Activated T-cell treated with anti-CD3 and anti-CD28 coated beads for 4 hours (primary cell): ENCODE measurements around the gene DGUOK.
A peak's percentile ranks its signal among the peaks of the same experiment; 100 is the strongest.

Experiments
- DNase-seq: peaks from one replicate; pipeline ENCODE4 v3.0.0-alpha.2; 2020

Gene DGUOK

GRCh38 chr2:73952499-73953446 is 26.1 kb downstream of the DGUOK start:
- no peak for DNase-seq

DNA sequence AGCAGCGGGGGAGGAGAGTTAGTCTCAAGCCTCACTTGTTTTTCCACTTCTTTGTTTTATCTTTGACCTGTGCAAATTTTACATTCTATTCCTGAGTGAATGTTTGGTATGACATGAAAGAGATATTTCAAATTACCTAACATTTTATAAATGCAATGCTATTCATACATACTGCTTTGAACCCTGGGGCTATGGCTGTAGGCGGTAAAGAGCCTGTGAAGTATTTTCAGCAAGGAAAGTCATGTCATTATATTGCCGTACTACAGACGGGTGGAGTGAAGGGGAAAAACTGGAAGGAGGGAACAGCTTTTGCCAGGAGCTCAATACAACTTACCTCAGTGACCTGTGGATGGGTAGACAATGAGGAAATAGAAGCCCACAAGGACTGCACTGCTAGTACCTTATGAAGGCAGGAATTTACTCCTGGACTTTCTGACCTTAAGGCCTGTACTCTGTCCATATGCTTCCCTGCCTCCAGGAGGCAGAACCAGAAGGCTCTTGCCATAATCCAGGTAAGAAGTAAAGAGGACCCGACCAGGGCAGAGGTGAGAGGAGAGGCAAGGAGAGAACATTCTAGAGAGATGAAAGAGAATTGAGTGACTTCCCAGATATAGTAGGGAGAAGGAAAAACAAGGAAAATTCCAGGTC is 29.7 kb downstream of the DGUOK start:
- no peak for DNase-seq

GRCh38 chr2:73961274-73961673 is 34.6 kb downstream of the DGUOK start:
- DNase-seq: no peak

DNA sequence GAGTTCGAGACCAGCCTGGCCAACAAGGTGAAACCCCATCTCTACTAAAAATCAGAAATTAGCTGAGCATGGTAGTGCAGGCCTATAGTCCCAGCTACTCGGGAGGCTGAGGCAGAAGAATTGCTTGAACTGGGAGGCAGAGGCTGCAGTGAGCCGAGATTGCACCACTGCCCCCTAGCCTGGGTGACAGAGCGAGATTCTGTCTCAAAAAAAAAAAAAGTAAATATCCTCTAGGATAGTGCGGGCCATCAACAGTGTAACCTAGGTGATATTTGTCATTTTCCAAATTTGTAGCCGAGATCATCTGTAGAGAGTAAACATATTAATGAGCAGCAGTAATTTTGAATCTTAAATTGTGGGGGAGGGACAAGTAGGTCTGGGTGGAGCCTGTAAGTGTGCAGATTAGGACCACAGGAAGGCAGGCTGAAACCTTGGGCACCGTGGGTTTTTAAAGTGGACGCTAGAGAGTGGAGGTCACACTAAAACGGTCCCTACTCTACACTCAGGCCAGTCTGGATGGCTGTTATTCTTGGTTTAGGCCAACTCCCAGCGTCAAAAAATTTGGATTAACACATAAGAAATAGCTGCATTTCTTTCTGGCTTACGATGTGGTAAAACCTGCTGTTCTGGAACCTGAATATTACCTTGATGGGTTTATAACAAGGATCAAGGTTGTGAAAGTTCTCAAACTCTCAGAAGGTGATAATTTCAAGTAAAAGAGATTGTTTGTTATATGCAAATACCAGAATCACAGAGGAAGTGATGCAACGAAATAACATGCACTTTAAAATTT is 35.3 kb downstream of the DGUOK start:
- no peak for DNase-seq

- no peak for DNase-seq
These were observed 36.1 kb downstream of the DGUOK start for GRCh38 chr2:73962798-73963197.

DNA sequence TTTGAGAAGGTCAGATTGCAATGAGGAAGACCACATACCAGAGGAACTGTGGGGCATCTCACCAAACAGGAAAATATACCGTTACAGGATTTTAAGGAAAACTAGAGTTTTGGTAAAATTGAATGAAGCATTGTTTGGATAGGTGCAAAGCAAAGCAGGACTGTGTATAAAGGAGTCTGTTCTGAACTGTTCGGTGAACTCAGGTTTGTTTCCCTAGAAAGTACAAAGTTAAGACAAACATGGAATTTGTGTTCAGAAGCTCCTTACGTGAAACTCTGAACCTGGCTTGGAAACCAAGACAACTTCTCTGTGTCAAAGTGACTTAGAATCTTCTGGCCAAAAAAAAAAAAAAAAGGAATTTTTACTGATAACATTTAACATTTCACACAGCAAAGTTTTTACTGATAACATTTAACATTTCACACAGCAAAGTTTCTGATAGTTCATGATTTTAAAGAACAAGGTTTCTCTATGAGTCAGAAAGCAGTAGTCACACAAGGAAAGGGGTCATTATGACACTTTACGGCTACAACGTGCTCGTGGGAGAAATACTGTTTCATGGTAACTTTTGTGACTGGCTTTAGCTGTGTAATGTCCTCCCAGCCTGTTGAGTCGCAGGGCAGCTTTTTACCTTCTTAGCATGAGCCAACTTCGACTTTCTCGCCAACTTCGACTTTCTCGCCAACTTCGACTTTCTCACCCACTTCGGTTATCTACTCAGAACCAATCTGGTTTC is 36.9 kb downstream of the DGUOK start:
- DNase-seq: no peak

- no peak for DNase-seq
These were observed 37.5 kb downstream of the DGUOK start for GRCh38 chr2:73964223-73964622.

DNA sequence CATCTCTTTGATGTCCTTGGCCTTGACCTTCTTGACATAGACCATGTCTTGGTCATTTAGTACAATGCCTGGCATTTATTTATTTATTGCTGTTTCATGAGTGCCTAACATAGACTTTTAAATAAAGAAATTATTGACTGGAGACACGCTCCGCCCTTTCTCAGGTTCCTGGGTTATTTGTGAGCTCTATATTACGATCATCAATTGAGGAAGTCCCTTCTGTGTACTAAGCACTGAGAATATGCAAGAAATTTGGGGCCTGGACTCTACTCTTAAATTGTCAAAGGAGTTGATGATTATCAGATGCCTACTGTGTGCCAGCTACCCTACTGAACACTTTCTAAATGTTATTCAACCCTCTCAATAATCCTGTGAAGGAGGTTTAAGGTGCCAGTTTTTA is 38.4 kb downstream of the DGUOK start:
- DNase-seq: no peak

DNA sequence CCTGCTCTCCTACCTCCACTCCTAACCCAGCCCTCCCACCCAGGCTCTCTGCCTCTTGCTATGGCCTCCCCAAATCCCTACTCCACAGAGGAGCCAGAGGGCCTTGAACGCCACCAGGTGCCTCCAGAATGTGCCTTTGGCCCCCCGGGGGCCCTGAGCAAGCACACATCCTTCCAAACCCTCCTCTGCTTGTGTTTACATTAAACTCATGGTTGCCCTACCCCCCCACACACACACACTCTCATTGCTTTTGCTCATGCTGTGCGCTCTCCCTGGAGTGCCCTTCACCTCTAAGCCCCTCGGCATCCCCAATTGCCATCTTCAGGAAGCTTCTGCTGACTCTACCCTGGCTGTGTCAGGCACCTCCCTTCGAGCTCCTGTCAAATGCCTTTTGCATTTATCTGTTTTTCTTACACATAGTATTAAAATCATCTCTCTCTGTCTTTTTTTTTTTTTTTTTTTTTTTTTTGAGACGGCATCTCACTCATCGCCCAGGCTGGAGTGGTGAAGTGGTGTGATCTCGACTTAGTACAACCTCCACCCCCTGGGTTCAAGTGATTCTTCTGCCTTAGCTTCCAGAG is 41.8 kb downstream of the DGUOK start:
- DNase-seq: no peak

DNA sequence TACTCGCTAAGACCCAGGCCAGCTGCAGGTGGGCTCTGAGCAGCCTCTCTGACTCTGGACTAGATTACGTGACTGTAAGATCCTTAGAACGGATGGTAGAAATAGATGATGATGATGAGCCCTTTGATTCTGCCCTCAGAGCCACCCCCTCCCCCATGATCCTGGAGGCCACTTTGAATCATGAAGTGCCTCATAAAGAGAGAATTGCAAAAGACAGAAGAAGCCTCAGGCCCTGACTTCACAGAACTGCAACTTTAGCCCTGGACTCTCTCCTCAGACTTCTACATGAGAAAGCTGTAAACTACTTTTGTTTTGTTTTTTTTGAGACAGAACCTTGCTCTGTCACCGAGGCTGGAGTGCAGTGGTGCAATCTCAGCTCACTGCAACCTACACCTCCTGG is 42.7 kb downstream of the DGUOK start:
- DNase-seq: no peak

DNA sequence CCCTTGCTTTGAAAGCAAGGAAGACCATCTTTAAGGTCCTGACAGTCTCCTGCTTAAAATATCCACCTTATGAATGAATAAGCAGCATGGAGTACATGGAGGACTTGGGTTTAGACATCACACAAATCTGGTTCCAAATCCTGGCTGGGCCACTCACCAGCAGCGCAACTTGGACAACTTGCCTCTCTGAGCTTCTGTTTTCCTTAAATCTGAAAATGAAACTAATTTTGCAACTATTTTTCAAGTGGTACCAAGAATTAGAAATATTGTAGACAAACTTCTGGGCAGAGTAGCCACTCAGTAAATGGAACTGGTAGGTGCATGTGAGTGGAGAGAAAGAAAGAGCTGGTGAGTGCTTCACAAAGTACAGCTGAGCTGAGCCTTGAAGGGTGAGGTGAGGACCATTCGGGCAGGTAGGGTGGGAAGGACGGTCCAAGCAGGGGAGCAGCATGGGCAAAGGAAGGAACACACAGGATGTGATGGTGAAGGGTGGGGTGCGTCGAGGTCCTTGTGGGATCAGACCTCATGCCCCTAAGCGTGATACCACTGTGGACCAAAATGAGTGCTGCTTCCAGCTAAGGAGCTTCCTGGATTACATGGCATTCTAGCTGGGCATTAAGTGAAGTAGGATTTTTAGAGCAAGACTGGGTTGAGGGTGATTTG is 43.6 kb downstream of the DGUOK start:
- no peak for DNase-seq

DNA sequence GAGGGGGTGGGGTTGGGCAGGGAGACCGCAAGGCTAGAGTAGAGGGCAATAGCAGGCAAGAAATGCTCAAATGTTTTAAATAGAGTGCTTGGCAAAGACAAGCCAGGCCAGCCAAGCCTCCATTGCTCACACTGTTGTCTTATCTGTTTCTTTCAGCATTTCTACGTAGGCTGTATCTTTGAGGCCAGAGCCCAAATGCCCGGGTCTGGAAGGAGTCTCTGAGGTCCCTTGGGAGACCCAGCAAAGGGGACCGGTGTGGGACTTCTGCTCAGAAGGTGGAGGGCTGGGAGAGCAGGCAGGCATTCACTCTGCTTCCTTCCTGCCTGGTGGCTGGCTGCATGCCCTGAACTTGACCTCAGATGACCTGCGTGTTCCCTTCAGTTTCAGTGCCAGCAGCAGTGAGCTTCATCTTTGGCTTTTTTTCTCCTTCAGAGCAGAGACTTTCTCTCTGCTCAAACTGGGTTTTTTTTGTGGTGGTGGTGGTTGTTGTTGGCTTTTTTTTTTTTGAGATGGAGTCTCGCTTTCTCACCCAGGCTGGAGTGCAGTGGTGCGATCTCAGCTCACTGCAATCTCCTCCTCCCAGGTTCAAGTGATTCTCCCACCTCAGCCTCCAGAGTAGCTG is 44.3 kb downstream of the DGUOK start:
- DNase-seq: no peak

DNA sequence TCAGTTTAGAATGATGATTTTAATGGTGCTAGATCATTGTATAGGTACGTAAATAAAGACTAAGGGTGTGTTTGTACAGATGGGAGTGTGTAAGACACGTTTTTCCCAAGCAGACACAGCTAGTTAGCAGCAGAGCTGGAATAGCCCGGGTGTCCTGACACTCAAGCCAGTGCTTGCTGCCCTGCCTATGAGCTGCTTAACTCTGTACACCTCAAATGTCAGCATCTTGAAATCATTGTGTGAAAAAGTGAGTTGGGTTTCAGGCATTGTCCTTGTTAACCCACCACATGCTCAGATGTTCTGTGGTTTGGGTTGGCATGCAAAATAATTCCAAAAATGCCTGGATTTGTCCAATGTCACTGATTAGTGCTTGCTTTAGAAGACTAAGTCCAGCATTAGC is 45.0 kb downstream of the DGUOK start:
- DNase-seq: no peak

- DNase-seq: no peak
These were observed 46.2 kb downstream of the DGUOK start for GRCh38 chr2:73972846-73973245.

- DNase-seq: no peak
These were observed 49.1 kb downstream of the DGUOK start for GRCh38 chr2:73975731-73976130.

DNA sequence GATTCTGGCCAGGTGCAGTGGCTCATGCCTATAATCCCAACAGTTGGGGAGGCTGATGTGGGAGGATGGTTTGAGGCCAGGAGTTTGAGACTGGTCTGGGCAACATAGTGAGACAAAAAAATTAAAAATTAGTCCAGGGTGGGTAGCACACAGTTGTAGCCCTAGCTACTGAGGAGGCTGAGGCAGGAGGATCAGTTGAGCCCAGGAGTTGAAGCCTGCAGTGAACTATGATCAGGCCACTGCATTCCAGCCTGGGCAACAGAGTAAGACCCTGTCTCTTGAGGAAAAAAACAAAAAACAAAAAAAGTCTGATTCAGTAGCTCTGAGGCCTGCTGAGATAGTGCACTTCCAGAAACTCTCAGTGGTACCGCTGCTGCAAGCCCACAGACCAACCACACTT is 50.1 kb downstream of the DGUOK start:
- DNase-seq: no peak

GRCh38 chr2:73977466-73977865 is 50.8 kb downstream of the DGUOK start:
- no peak for DNase-seq

DNA sequence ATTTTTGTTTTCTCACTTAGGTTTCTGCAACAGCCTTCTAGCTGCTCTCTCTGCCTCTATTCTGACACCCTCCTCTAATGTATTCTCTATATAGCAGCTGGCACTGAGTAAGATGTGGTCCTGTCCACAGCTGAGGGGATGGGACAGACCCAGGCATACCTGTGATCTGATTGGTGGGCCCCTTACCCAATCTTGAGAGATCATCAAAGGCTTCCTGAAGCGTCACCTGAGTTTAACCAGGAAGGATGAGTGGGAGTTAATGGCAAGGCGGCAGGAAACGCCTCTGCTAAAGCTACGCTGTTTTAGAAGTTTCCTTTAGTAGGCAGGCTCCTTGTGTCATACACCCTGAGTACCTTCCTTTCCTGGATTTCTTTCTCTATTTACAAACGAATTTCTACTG is 52.3 kb downstream of the DGUOK start:
- DNase-seq: peak; percentile 69

- DNase-seq: no peak
These were observed 53.0 kb downstream of the DGUOK start for GRCh38 chr2:73979686-73980085.

DNA sequence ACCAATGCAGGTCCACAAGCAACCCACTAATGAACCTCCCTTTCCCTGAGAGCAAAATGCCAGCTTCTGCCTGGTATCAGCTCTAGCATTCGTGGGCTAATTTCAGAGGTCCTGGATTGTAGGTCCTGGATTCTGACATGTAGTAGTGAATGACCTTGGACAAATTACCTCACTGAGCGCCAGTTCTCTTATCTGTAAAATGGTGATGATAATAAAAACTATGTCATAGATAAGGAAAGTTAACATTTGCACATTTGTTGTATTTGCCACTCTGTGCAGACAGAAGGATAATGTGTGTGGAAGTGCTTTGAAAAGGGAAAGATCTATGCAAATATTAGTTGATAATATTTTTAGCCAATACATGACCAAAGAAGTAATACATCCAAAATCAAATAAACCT is 53.9 kb downstream of the DGUOK start:
- no peak for DNase-seq
